IPS-15b (cell line): ENCODE measurements around the gene TMEM141.
A peak's percentile ranks its signal among the peaks of the same experiment; 100 is the strongest.
"Not testable (repeated sequence)": the region's sequence is repeated elsewhere in the genome, so short reads cannot be mapped to it uniquely, and the experiment has no call there.

ENCODE experiments used
- H3K27me3 ChIP-seq: one replicate; pipeline ENCODE4 v1.6.1; 2013; ENCODE audit warnings: low read length; ENCODE audit not compliant: control insufficient read depth, insufficient read depth
- H3K36me3 ChIP-seq: one replicate; pipeline ENCODE4 v1.6.1; 2013; ENCODE audit warnings: low read length; ENCODE audit not compliant: control insufficient read depth, insufficient read depth
- H3K4me1 ChIP-seq: one replicate; pipeline ENCODE4 v1.6.1; 2013; ENCODE audit warnings: mild to moderate bottlenecking, low read length; ENCODE audit not compliant: control insufficient read depth, insufficient read depth
- H3K4me3 ChIP-seq: one replicate; pipeline ENCODE4 v1.5.1; 2013; ENCODE audit warnings: low read depth, low read length
- H3K9ac ChIP-seq: one replicate; pipeline ENCODE4 v1.6.1; 2013; ENCODE audit warnings: low read depth, mild to moderate bottlenecking, low read length
- H3K9me3 ChIP-seq: one replicate; pipeline ENCODE4 v1.6.1; 2013; ENCODE audit warnings: mild to moderate bottlenecking, low read length; ENCODE audit not compliant: control insufficient read depth, insufficient read depth

Gene TMEM141

GRCh38 chr9:136838314-136839228 is 47.4 kb downstream of the TMEM141 start:
- Histone ChIP-seq H3K27me3 (no peaks in the 10 kb centered on the region), H3K4me1 (peaks cover 4% of the 10 kb centered on the region), H3K4me3 (no peak overlapping the region), H3K9me3 (no peaks in the 10 kb centered on the region), H3K9ac (no peak overlapping the region), H3K36me3 (peaks cover 23% of the 10 kb centered on the region)

- Histone ChIP-seq H3K4me1 (peaks cover 4% of the 10 kb centered on the region), H3K9me3 (no peaks in the 10 kb centered on the region), H3K9ac (no peak overlapping the region), H3K4me3 (no peak overlapping the region), H3K36me3 (peaks cover 23% of the 10 kb centered on the region), H3K27me3 (no peaks in the 10 kb centered on the region)
These were observed 48.3 kb downstream of the TMEM141 start for GRCh38 chr9:136839229-136840139.

- Histone ChIP-seq H3K27me3 (no peaks in the 10 kb centered on the region), H3K4me1 (peaks cover 4% of the 10 kb centered on the region), H3K4me3 (no peak overlapping the region), H3K9me3 (no peaks in the 10 kb centered on the region), H3K9ac (no peak overlapping the region), H3K36me3 (peaks cover 23% of the 10 kb centered on the region)
These were observed 49.2 kb downstream of the TMEM141 start for GRCh38 chr9:136840140-136840876.

GRCh38 chr9:136840877-136841645 is 49.9 kb downstream of the TMEM141 start:
- Histone ChIP-seq H3K4me1 (peaks cover 4% of the 10 kb centered on the region), H3K9me3 (no peaks in the 10 kb centered on the region), H3K9ac (no peak overlapping the region), H3K4me3 (no peak overlapping the region), H3K36me3 (peaks cover 23% of the 10 kb centered on the region), H3K27me3 (no peaks in the 10 kb centered on the region)

GRCh38 chr9:136841646-136842379 is 50.7 kb downstream of the TMEM141 start:
- H3K9ac ChIP-seq, H3K9me3 ChIP-seq, H3K4me1 ChIP-seq, H3K27me3 ChIP-seq: not testable (repeated sequence)
- H3K36me3 ChIP-seq = peaks cover 19% of the 10 kb centered on the region
- peak overlapping the region; percentile 30 for H3K4me3 ChIP-seq

GRCh38 chr9:136842380-136842948 is 51.3 kb downstream of the TMEM141 start, which contains the start of gene AJM1:
AJM1 (plus strand) TSS chr9:136842478; CDS start chr9:136844415, 1,937 bp downstream.
- H3K4me3 ChIP-seq = peak within 1 kb of the TSS; percentile 30
- H3K9me3 ChIP-seq, H3K4me1 ChIP-seq, H3K9ac ChIP-seq, H3K27me3 ChIP-seq: not testable (repeated sequence)
- H3K36me3 ChIP-seq = peaks cover 19% of the 10 kb centered on the region
